Endodermal cell (in vitro differentiated cells): ENCODE results near the gene NFATC1. TPM values are rescaled to one million over a fixed set of nuclear protein-coding genes. Genes with fewer than 3 reads are reported as not detected.

Experiments
- DNase-seq: peaks from one replicate; pipeline ENCODE4 v3.0.0-alpha.2; 2017
- H3K27ac ChIP-seq: 2 replicates; pipeline ENCODE4 v1.5.1; 2013; ENCODE audit warnings: mild to moderate bottlenecking, low read depth, low read length, moderate library complexity
- H3K27me3 ChIP-seq: 2 replicates; pipeline ENCODE4 v1.6.1; 2013; ENCODE audit warnings: mild to moderate bottlenecking, low read length, moderate library complexity; ENCODE audit not compliant: insufficient read depth, control insufficient read depth, poor library complexity, severe bottlenecking
- H3K36me3 ChIP-seq: 2 replicates; pipeline ENCODE4 v1.7.0; 2013; ENCODE audit warnings: mild to moderate bottlenecking, low read length, moderate library complexity; ENCODE audit not compliant: control insufficient read depth, insufficient read depth
- H3K4me1 ChIP-seq: one replicate; pipeline ENCODE4 v1.7.0; 2013; ENCODE audit warnings: low read length; ENCODE audit not compliant: control insufficient read depth, insufficient read depth
- H3K4me3 ChIP-seq: 2 replicates; pipeline ENCODE4 v1.5.1; 2013; ENCODE audit warnings: mild to moderate bottlenecking, low read length, moderate library complexity
- H3K9ac ChIP-seq: 2 replicates; pipeline ENCODE4 v1.6.1; 2013; ENCODE audit warnings: mild to moderate bottlenecking, low read length, moderate library complexity; ENCODE audit not compliant: poor library complexity, severe bottlenecking; ENCODE audit errors: extremely low read depth
- H3K9me3 ChIP-seq: 2 replicates; pipeline ENCODE4 v1.6.1; 2013; ENCODE audit warnings: mild to moderate bottlenecking, low read length, moderate library complexity; ENCODE audit not compliant: control insufficient read depth
- H3K27ac Mint-ChIP-seq: 2 replicates; pipeline ENCODE4 v1.8.0; 2020; ENCODE audit warnings: mixed read lengths
- H3K27me3 Mint-ChIP-seq: 2 replicates; pipeline ENCODE4 v1.8.0; 2021; ENCODE audit warnings: mild to moderate bottlenecking, mixed read lengths; ENCODE audit not compliant: insufficient read depth
- H3K36me3 Mint-ChIP-seq: 2 replicates; pipeline ENCODE4 v1.8.0; 2020; ENCODE audit warnings: low read depth, mixed read lengths
- H3K4me1 Mint-ChIP-seq: 2 replicates; pipeline ENCODE4 v1.8.0; 2020; ENCODE audit warnings: mixed read lengths
- H3K4me3 Mint-ChIP-seq: 2 replicates; pipeline ENCODE4 v1.8.0; 2020; ENCODE audit warnings: mild to moderate bottlenecking, moderate library complexity, mixed read lengths
- H3K9me3 Mint-ChIP-seq: 2 replicates; pipeline ENCODE4 v1.8.0; 2020; ENCODE audit warnings: mild to moderate bottlenecking, mixed read lengths
- CTCF ChIP-seq: fragments of 200-600 bp; sonication (generic); conservative IDR thresholded peaks from 2 replicates; pipeline ENCODE4 v1.5.0; 2021; ENCODE audit warnings: antibody characterized with exemption, mild to moderate bottlenecking
- WGBS, 2 experiments: methylation state at CpG; one replicate each; pipeline versions ENCODE4 v1.1.5 to v1.1.7; 2013; ENCODE audit warnings: missing lambda C conversion rate in 2 of 2, mixed read lengths in 1 of 2; ENCODE audit not compliant: insufficient coverage in 1 of 2, insufficient read length in 1 of 2; 5-methylcytosine and 5-hydroxymethylcytosine counted together
- total RNA-seq, 2 donors: library from RNA; stranded (reverse); fragmentation: NEBNext Ultra II Directional in 1 of 2; extraction: Animal tissue kit (Norgen Biotek cat#: 25700) in 1 of 2; gene quantifications; 2 replicates in 1 of 2; 3 replicates in 1 of 2; pipeline ENCODE4 v1.2.1, GENCODE V29; 2021

NFATC1 gene
- total RNA-seq, 2 donors from 2014 or later: 23.4 to 32.5 TPM

- Histone ChIP-seq H3K36me3 (peaks cover 34% of the 10 kb centered on the region), H3K4me1 (no peaks in the 10 kb centered on the region), H3K27me3 (no peaks in the 10 kb centered on the region), H3K27ac (no peak overlapping the region), H3K4me3 (no peak overlapping the region), H3K9ac (no peak overlapping the region), H3K9me3 (no peaks in the 10 kb centered on the region)
- peaks cover 40% of the 10 kb centered on the region for H3K36me3 Mint-ChIP-seq
- no peak for TF ChIP-seq CTCF
- H3K9me3 Mint-ChIP-seq: no peaks in the 10 kb centered on the region
- no peak overlapping the region for H3K27ac Mint-ChIP-seq
- DNase-seq: no peak
- H3K4me1 Mint-ChIP-seq: peaks cover 4% of the 10 kb centered on the region
- 96 to 97% methylated on average over 6 to 26 of the region's 26 CpGs for WGBS, 2 experiments
- H3K27me3 Mint-ChIP-seq: no peaks in the 10 kb centered on the region
- H3K4me3 Mint-ChIP-seq: no peak overlapping the region
Observed at GRCh38 chr18:79455261-79455660, 59.5 kb downstream of the NFATC1 start.

DNA sequence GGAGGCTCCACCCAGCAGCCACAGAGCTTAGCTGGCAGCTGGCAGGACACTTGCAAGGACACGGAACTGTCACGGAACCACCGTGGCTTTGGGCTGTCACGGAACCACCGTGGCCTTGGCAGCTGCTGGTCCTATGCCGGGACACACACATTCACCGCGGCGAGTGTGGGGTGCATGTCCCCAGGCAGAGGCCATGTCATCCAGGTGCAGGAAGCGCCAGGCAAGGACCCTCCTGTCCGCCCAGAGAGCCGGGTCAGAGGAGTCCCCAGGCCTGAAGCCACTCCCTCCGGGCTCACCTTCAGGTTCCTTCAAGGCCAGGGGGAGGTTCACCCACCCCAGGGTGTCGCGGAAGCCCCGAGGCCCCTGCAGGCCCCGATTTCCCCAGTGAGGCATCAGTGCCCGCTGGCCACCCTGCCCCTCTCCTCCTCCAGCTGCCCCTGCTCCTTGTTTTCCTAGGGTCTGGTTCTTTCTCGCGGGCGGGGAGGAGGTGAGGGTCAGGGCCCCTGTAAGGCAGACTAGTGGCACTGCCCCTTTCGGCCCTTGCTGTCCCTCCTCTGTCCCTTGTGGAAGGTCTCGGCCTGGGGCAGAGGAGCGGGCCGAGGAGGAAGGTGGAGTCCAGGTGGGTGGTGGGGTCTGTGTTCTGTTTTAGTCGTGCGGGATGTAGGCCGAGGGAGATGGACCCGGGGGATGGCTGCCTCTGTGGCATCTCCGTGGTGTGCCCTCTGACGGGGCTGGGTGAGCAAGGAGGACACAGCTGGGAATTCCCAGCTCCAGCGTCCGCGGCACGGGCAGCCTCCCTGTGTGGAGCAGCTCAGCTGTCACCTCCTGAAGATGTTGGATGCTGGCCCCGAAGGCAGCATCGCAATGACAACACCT, 60.6 kb downstream of the NFATC1 start:
- no peaks in the 10 kb centered on the region for H3K27me3 ChIP-seq
- no peak overlapping the region for H3K27ac Mint-ChIP-seq
- no peaks in the 10 kb centered on the region for H3K9me3 Mint-ChIP-seq
- no peak for TF ChIP-seq CTCF
- H3K4me1 ChIP-seq: no peaks in the 10 kb centered on the region
- no peaks in the 10 kb centered on the region for H3K27me3 Mint-ChIP-seq
- peaks cover 37% of the 10 kb centered on the region for H3K36me3 Mint-ChIP-seq
- H3K4me3 ChIP-seq: no peak overlapping the region
- H3K4me1 Mint-ChIP-seq: peaks cover 4% of the 10 kb centered on the region
- H3K9ac ChIP-seq: no peak overlapping the region
- DNase-seq: no peak
- peaks cover 27% of the 10 kb centered on the region for H3K36me3 ChIP-seq
- no peaks in the 10 kb centered on the region for H3K9me3 ChIP-seq
- WGBS, 2 experiments: 94 to 95% methylated on average over 22 to 36 of the region's 37 CpGs
- no peak overlapping the region for H3K27ac ChIP-seq
- no peak overlapping the region for H3K4me3 Mint-ChIP-seq

DNA sequence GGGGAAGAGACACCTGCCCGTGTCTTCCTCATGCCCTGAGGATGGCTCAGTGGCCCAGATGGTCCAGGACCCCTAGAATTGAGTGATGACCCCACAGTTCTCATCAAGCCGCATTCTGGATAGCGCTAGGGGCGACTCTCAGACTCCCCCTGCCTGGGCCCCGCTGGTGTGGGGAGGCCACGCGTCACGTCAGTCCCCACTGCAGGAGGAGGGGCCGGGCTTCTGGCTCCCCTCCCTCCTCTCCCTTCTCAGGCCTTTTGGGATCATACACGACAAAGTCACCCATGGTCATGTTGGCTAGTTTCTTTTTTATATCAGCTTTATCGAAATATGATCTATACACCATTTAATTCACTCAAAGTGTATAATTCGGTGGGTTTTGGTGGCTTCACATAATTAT, 61.5 kb downstream of the NFATC1 start:
- Mint-ChIP-seq H3K4me3 (no peak overlapping the region), H3K4me1 (peaks cover 4% of the 10 kb centered on the region), H3K9me3 (no peaks in the 10 kb centered on the region), H3K36me3 (peaks cover 37% of the 10 kb centered on the region), H3K27ac (no peak overlapping the region), H3K27me3 (no peaks in the 10 kb centered on the region)
- no peak for DNase-seq
- H3K4me3 ChIP-seq: no peak overlapping the region
- H3K27me3 ChIP-seq: no peaks in the 10 kb centered on the region
- H3K27ac ChIP-seq: no peak overlapping the region
- peaks cover 25% of the 10 kb centered on the region for H3K36me3 ChIP-seq
- H3K9me3 ChIP-seq: no peaks in the 10 kb centered on the region
- no peaks in the 10 kb centered on the region for H3K4me1 ChIP-seq
- WGBS, 2 experiments: 96 to 100% methylated on average over 11 to 12 of the region's 12 CpGs
- TF ChIP-seq CTCF: no peak
- no peak overlapping the region for H3K9ac ChIP-seq
